Measurements from ENCODE around the gene USP48.
A peak's percentile ranks its signal among the peaks of the same experiment; 100 is the strongest.

USP48 gene

GRCh38 chr1:21659099-21659923 is 123.6 kb downstream of the USP48 start:
- H2BK5ac ChIP-seq (ENCODE audit: low read length), result no peak overlapping the region
- H2BK120ac ChIP-seq (ENCODE audit: low read depth, low read length), result no peak overlapping the region
- H3K18ac ChIP-seq (ENCODE audit: low read length), result no peak overlapping the region
- no peak overlapping the region for H2AK5ac ChIP-seq (ENCODE audit: low read depth, low read length)
- H3K27me3 ChIP-seq (ENCODE audit: control insufficient read depth in 3 of 3, insufficient read depth in 3 of 3, low read depth in 1 of 3, low read length in 3 of 3), result peaks cover 2 to 62% (median 17%) of the 10 kb centered on the region in 3 experiments
- H3K9ac ChIP-seq (ENCODE audit: low read depth, low read length, poor library complexity), result peak overlapping the region; percentile 50
- no peak overlapping the region for H3K14ac ChIP-seq (ENCODE audit: low read length)
- peak overlapping the region; percentile 63 for H3K4me2 ChIP-seq (ENCODE audit: insufficient read depth, low read length, poor library complexity, severe bottlenecking)
- peaks cover 3 to 6% of the 10 kb centered on the region in 2 donors for H3K4me1 ChIP-seq (ENCODE audit: control insufficient read depth in 2 of 2, insufficient read depth in 1 of 2, low read depth in 1 of 2, low read length in 2 of 2)
- peak; percentile 85 for DNase-seq (ENCODE audit: low spot score)
- no peak overlapping the region for H2BK15ac ChIP-seq (ENCODE audit: low read length)
- no peak overlapping the region for H2BK12ac ChIP-seq (ENCODE audit: low read length)
- H3K9me3 ChIP-seq (replicated peaks in 1 of 2; ENCODE audit: control insufficient read depth in 2 of 2, insufficient read depth in 1 of 2, low read depth in 1 of 2, low read length in 2 of 2), result no peaks in the 10 kb centered on the region
- no peaks in the 10 kb centered on the region for H3K36me3 ChIP-seq (replicated peaks in 1 of 2; ENCODE audit: control insufficient read depth in 2 of 2, insufficient read depth in 2 of 2, low read length in 2 of 2)
- H2AFZ ChIP-seq (ENCODE audit: low read length), result peak overlapping the region; percentile 72
- H4K91ac ChIP-seq (ENCODE audit: low read depth, low read length, poor library complexity), result no peak overlapping the region
- no peak overlapping the region for H3K23ac ChIP-seq (ENCODE audit: low read depth, low read length, poor library complexity)
- no peak overlapping the region for H3K27ac ChIP-seq (replicated peaks; ENCODE audit: low read length)
- no peak overlapping the region for H3K4ac ChIP-seq (ENCODE audit: low read length)
- no peak overlapping the region for H4K8ac ChIP-seq (ENCODE audit: low read depth, low read length)
- no peaks in the 10 kb centered on the region for H3K79me1 ChIP-seq (ENCODE audit: low read depth, low read length)
- peak overlapping the region in 1 of 2 donors; percentile 20 for H3K4me3 ChIP-seq (ENCODE audit: low read length in 2 of 2)
- no CpG with 5 or more reads among the region's 64 CpGs for WGBS, 2 donors (ENCODE audit: extremely low coverage in 2 of 2, insufficient read length in 2 of 2, insufficient replicate concordance in 1 of 2)

- no peak overlapping the region for H4K8ac ChIP-seq (ENCODE audit: low read depth, low read length)
- no peak overlapping the region for H2AFZ ChIP-seq (ENCODE audit: low read length)
- H3K18ac ChIP-seq (ENCODE audit: low read length), result no peak overlapping the region
- DNase-seq (ENCODE audit: low spot score), result no peak
- no CpG with 5 or more reads among the region's 10 CpGs for WGBS, 2 donors (ENCODE audit: extremely low coverage in 2 of 2, insufficient read length in 2 of 2, insufficient replicate concordance in 1 of 2)
- H3K27ac ChIP-seq (replicated peaks; ENCODE audit: low read length), result no peak overlapping the region
- no peak overlapping the region for H2BK15ac ChIP-seq (ENCODE audit: low read length)
- no peak overlapping the region for H2BK5ac ChIP-seq (ENCODE audit: low read length)
- H3K9me3 ChIP-seq (replicated peaks in 1 of 2; ENCODE audit: control insufficient read depth in 2 of 2, insufficient read depth in 1 of 2, low read depth in 1 of 2, low read length in 2 of 2), result no peaks in the 10 kb centered on the region
- H4K91ac ChIP-seq (ENCODE audit: low read depth, low read length, poor library complexity), result no peak overlapping the region
- peaks cover 6 to 9% of the 10 kb centered on the region in 2 donors for H3K4me1 ChIP-seq (ENCODE audit: control insufficient read depth in 2 of 2, insufficient read depth in 1 of 2, low read depth in 1 of 2, low read length in 2 of 2)
- H3K23ac ChIP-seq (ENCODE audit: low read depth, low read length, poor library complexity), result no peak overlapping the region
- H2BK12ac ChIP-seq (ENCODE audit: low read length), result no peak overlapping the region
- H3K9ac ChIP-seq (ENCODE audit: low read depth, low read length, poor library complexity), result no peak overlapping the region
- no peak overlapping the region for H3K14ac ChIP-seq (ENCODE audit: low read length)
- no peak overlapping the region for H2AK5ac ChIP-seq (ENCODE audit: low read depth, low read length)
- H3K4ac ChIP-seq (ENCODE audit: low read length), result no peak overlapping the region
- no peaks in the 10 kb centered on the region for H3K79me1 ChIP-seq (ENCODE audit: low read depth, low read length)
- no peak overlapping the region for H2BK120ac ChIP-seq (ENCODE audit: low read depth, low read length)
- no peak overlapping the region for H3K4me3 ChIP-seq (ENCODE audit: low read length in 2 of 2)
- H3K36me3 ChIP-seq (replicated peaks in 1 of 2; ENCODE audit: control insufficient read depth in 2 of 2, insufficient read depth in 2 of 2, low read length in 2 of 2), result no peaks in the 10 kb centered on the region
- H3K4me2 ChIP-seq (ENCODE audit: insufficient read depth, low read length, poor library complexity, severe bottlenecking), result no peak overlapping the region
- H3K27me3 ChIP-seq (ENCODE audit: control insufficient read depth in 3 of 3, insufficient read depth in 3 of 3, low read depth in 1 of 3, low read length in 3 of 3), result peaks cover 2 to 58% (median 17%) of the 10 kb centered on the region in 3 experiments
These were observed 125.3 kb downstream of the USP48 start for GRCh38 chr1:21657456-21658190.

GRCh38 chr1:21655748-21656147 is 127.2 kb downstream of the USP48 start:
- H3K9ac ChIP-seq (ENCODE audit: low read depth, low read length, poor library complexity), result no peak overlapping the region
- H3K27me3 ChIP-seq (ENCODE audit: control insufficient read depth in 3 of 3, insufficient read depth in 3 of 3, low read depth in 1 of 3, low read length in 3 of 3), result peaks cover 2 to 59% (median 24%) of the 10 kb centered on the region in 3 experiments
- no peak overlapping the region for H3K14ac ChIP-seq (ENCODE audit: low read length)
- H2AFZ ChIP-seq (ENCODE audit: low read length), result no peak overlapping the region
- no peak overlapping the region for H3K18ac ChIP-seq (ENCODE audit: low read length)
- H3K23ac ChIP-seq (ENCODE audit: low read depth, low read length, poor library complexity), result no peak overlapping the region
- peaks cover 15 to 18% of the 10 kb centered on the region in 2 donors for H3K4me1 ChIP-seq (ENCODE audit: control insufficient read depth in 2 of 2, insufficient read depth in 1 of 2, low read depth in 1 of 2, low read length in 2 of 2)
- no CpG with 5 or more reads among the region's 4 CpGs for WGBS, 2 donors (ENCODE audit: extremely low coverage in 2 of 2, insufficient read length in 2 of 2, insufficient replicate concordance in 1 of 2)
- H3K27ac ChIP-seq (replicated peaks; ENCODE audit: low read length), result no peak overlapping the region
- DNase-seq (ENCODE audit: low spot score), result no peak
- peak overlapping the region; percentile 77 for H2AK5ac ChIP-seq (ENCODE audit: low read depth, low read length)
- no peak overlapping the region for H2BK12ac ChIP-seq (ENCODE audit: low read length)
- H3K4me3 ChIP-seq (ENCODE audit: low read length in 2 of 2), result no peak overlapping the region
- no peak overlapping the region for H4K8ac ChIP-seq (ENCODE audit: low read depth, low read length)
- no peak overlapping the region for H2BK15ac ChIP-seq (ENCODE audit: low read length)
- H4K91ac ChIP-seq (ENCODE audit: low read depth, low read length, poor library complexity), result no peak overlapping the region
- no peak overlapping the region for H3K4me2 ChIP-seq (ENCODE audit: insufficient read depth, low read length, poor library complexity, severe bottlenecking)
- no peak overlapping the region for H3K4ac ChIP-seq (ENCODE audit: low read length)
- H2BK120ac ChIP-seq (ENCODE audit: low read depth, low read length), result no peak overlapping the region
- no peaks in the 10 kb centered on the region for H3K36me3 ChIP-seq (replicated peaks in 1 of 2; ENCODE audit: control insufficient read depth in 2 of 2, insufficient read depth in 2 of 2, low read length in 2 of 2)
- no peaks in the 10 kb centered on the region for H3K9me3 ChIP-seq (replicated peaks in 1 of 2; ENCODE audit: control insufficient read depth in 2 of 2, insufficient read depth in 1 of 2, low read depth in 1 of 2, low read length in 2 of 2)
- H3K79me1 ChIP-seq (ENCODE audit: low read depth, low read length), result peaks cover 2% of the 10 kb centered on the region
- no peak overlapping the region for H2BK5ac ChIP-seq (ENCODE audit: low read length)

- no peak for DNase-seq (ENCODE audit: low spot score)
- Histone ChIP-seq H3K4ac (ENCODE audit: low read length) (no peak overlapping the region), H3K79me1 (ENCODE audit: low read depth, low read length) (peaks cover 2% of the 10 kb centered on the region), H3K9me3 (replicated peaks in 1 of 2; ENCODE audit: control insufficient read depth in 2 of 2, insufficient read depth in 1 of 2, low read depth in 1 of 2, low read length in 2 of 2) (no peaks in the 10 kb centered on the region), H4K8ac (ENCODE audit: low read depth, low read length) (no peak overlapping the region), H2BK120ac (ENCODE audit: low read depth, low read length) (no peak overlapping the region), H2BK15ac (ENCODE audit: low read length) (peak overlapping the region; percentile 3), H3K18ac (ENCODE audit: low read length) (peak overlapping the region; percentile 79), H3K4me1 (ENCODE audit: control insufficient read depth in 2 of 2, insufficient read depth in 1 of 2, low read depth in 1 of 2, low read length in 2 of 2) (peaks cover 18% of the 10 kb centered on the region in 2 donors), H2BK5ac (ENCODE audit: low read length) (peak overlapping the region; percentile 60), H2AFZ (ENCODE audit: low read length) (no peak overlapping the region), H3K27me3 (ENCODE audit: control insufficient read depth in 3 of 3, insufficient read depth in 3 of 3, low read depth in 1 of 3, low read length in 3 of 3) (peaks cover 2 to 60% (median 21%) of the 10 kb centered on the region in 3 experiments), H2AK5ac (ENCODE audit: low read depth, low read length) (peak overlapping the region; percentile 77), H3K23ac (ENCODE audit: low read depth, low read length, poor library complexity) (no peak overlapping the region), H4K91ac (ENCODE audit: low read depth, low read length, poor library complexity) (no peak overlapping the region), H3K9ac (ENCODE audit: low read depth, low read length, poor library complexity) (no peak overlapping the region), H3K4me2 (ENCODE audit: insufficient read depth, low read length, poor library complexity, severe bottlenecking) (no peak overlapping the region), H2BK12ac (ENCODE audit: low read length) (no peak overlapping the region), H3K14ac (ENCODE audit: low read length) (no peak overlapping the region), H3K4me3 (ENCODE audit: low read length in 2 of 2) (no peak overlapping the region), H3K36me3 (replicated peaks in 1 of 2; ENCODE audit: control insufficient read depth in 2 of 2, insufficient read depth in 2 of 2, low read length in 2 of 2) (no peaks in the 10 kb centered on the region), H3K27ac (replicated peaks; ENCODE audit: low read length) (no peak overlapping the region)
- no CpG with 5 or more reads among the region's 4 CpGs for WGBS, 2 donors (ENCODE audit: extremely low coverage in 2 of 2, insufficient read length in 2 of 2, insufficient replicate concordance in 1 of 2)
These were observed 127.7 kb downstream of the USP48 start for GRCh38 chr1:21655259-21655658.
